GM23248 (cell line): ENCODE measurements around the gene ADAMTS15. TPM values are rescaled to one million over a fixed set of nuclear protein-coding genes. Genes with fewer than 3 reads are reported as not detected.

Experiments
- DNase-seq: peaks from one replicate; pipeline ENCODE4 v3.0.0-alpha.2; 2015
- H2AFZ ChIP-seq: fragments of 200-600 bp; sonication (generic); 2 replicates; pipeline ENCODE4 v1.6.1; 2016; ENCODE audit warnings: antibody characterized with exemption
- H3F3A ChIP-seq: fragments of 200-600 bp; sonication (generic); 2 replicates; pipeline ENCODE4 v1.6.1; 2016; ENCODE audit warnings: mild to moderate bottlenecking, antibody characterized with exemption, mixed run types; ENCODE audit not compliant: insufficient read depth
- H3K27ac ChIP-seq: fragments of 200-600 bp; sonication (generic); 2 replicates; pipeline ENCODE4 v1.5.1; 2016; ENCODE audit warnings: mild to moderate bottlenecking
- H3K27me3 ChIP-seq: fragments of 200-600 bp; sonication (generic); replicated peaks from 2 replicates; pipeline ENCODE4 v1.6.1; 2016; ENCODE audit warnings: mild to moderate bottlenecking; ENCODE audit not compliant: insufficient read depth
- H3K36me3 ChIP-seq: fragments of 200-600 bp; sonication (generic); 2 replicates; pipeline ENCODE4 v1.6.1; 2016; ENCODE audit warnings: low read depth, mild to moderate bottlenecking
- H3K4me1 ChIP-seq: fragments of 200-600 bp; sonication (generic); 2 replicates; pipeline ENCODE4 v1.6.1; 2016; ENCODE audit warnings: mild to moderate bottlenecking; ENCODE audit not compliant: insufficient read depth
- H3K4me2 ChIP-seq: fragments of 200-600 bp; sonication (generic); one replicate; pipeline ENCODE4 v1.6.1; 2016; ENCODE audit warnings: mild to moderate bottlenecking; ENCODE audit not compliant: unreplicated experiment
- H3K4me3 ChIP-seq: fragments of 200-600 bp; sonication (generic); 2 replicates; pipeline ENCODE4 v1.5.1; 2016; ENCODE audit warnings: mild to moderate bottlenecking
- H3K79me2 ChIP-seq: fragments of 200-600 bp; sonication (generic); 2 replicates; pipeline ENCODE4 v1.6.1; 2016; ENCODE audit warnings: mild to moderate bottlenecking; ENCODE audit not compliant: insufficient read depth
- H3K9ac ChIP-seq: fragments of 200-600 bp; sonication (generic); 2 replicates; pipeline ENCODE4 v1.6.1; 2016; ENCODE audit warnings: mild to moderate bottlenecking
- H3K9me2 ChIP-seq: fragments of 200-600 bp; sonication (generic); 2 replicates; pipeline ENCODE4 v1.6.1; 2016; ENCODE audit warnings: mixed run types, mild to moderate bottlenecking, moderate library complexity; ENCODE audit not compliant: insufficient read depth
- H3K9me3 ChIP-seq: fragments of 200-600 bp; sonication (generic); one replicate; pipeline ENCODE4 v1.6.1; 2017; ENCODE audit warnings: low read depth
- H4K20me1 ChIP-seq: fragments of 200-600 bp; sonication (generic); 2 replicates; pipeline ENCODE4 v1.6.0; 2016; ENCODE audit not compliant: insufficient read depth
- EZH2 ChIP-seq: fragments of 200-600 bp; sonication (generic); IDR thresholded peaks from 2 replicates; pipeline ENCODE4 v1.6.1; 2018; ENCODE audit warnings: antibody characterized with exemption, mild to moderate bottlenecking; ENCODE audit not compliant: insufficient read depth, poor library complexity, severe bottlenecking
- EZH2phosphoT487 ChIP-seq: fragments of 200-600 bp; sonication (generic); IDR thresholded peaks from 2 replicates; pipeline ENCODE4 v1.6.1; 2018; ENCODE audit warnings: antibody characterized with exemption, moderate library complexity, mild to moderate bottlenecking, low read depth; ENCODE audit not compliant: insufficient read depth
- WGBS, 2 experiments: methylation state at CpG; one replicate each; pipeline ENCODE4 v1.1.6; 2015 to 2017; ENCODE audit warnings: low lambda C conversion rate in 2 of 2, low coverage in 1 of 2; ENCODE audit errors: missing lambda C conversion rate in 2 of 2; 5-methylcytosine and 5-hydroxymethylcytosine counted together
- in situ Hi-C: fragments of 300-500 bp; cut with MboI; formaldehyde crosslinking; loops from 2 replicates; pipeline ENCODE4 v1.15.0; 2020
- polyA plus RNA-seq: library from polyadenylated mRNA; unstranded; fragments of >200 nt; fragmentation: Nextera tagmentation; extraction: Ambion mirVana; gene quantifications from 2 replicates; pipeline ENCODE4 v1.2.1, GENCODE V29; 2016
- total RNA-seq: library from RNA; depleted of rRNA; stranded (reverse); fragments of >200 nt; shearing (Covaris generic); gene quantifications from 2 replicates; pipeline ENCODE4 v1.2.3, GENCODE V29; 2014

Gene ADAMTS15
- total and polyA plus RNA-seq, 2 experiments from 2014 or later, result 0.09 to 0.97 TPM

DNA sequence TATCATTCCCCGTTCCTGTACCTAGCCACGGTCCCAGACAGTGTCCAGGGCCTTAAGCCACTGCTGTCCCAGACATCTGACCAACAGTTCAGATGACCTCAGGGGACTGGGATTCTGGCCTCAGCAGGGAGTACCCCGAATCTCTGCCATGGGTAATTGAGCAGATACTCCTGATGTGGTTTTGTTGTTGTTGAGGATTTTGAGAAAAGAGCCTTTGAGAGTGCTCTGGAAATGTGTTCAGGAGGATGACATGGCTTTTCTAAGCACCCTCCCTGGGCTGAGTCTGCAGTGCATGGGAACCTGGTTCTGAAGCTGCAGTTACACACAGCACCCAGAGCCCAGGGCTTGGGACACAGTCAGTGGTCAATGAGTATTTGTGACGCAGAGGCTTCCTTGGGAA is 30.4 kb downstream of the ADAMTS15 start:
- Histone ChIP-seq H3K9me3 (no peaks in the 10 kb centered on the region), H3K79me2 (no peaks in the 10 kb centered on the region), H3F3A (peaks cover 40% of the 10 kb centered on the region), H3K9ac (peak overlapping the region; percentile 71), H2AFZ (0 out of 2 replicates have a peak overlapping the region, but pooled peaks have one; percentile 77), H3K27me3 (no peaks in the 10 kb centered on the region), H3K4me1 (peaks cover 39% of the 10 kb centered on the region), H3K36me3 (no peaks in the 10 kb centered on the region), H3K4me2 (peak overlapping the region; percentile 83), H3K9me2 (no peaks in the 10 kb centered on the region), H3K27ac (peak overlapping the region; percentile 82), H4K20me1 (no peaks in the 10 kb centered on the region), H3K4me3 (no peak overlapping the region; the same call in 1 of the 2 replicates)
- 84 to 93% methylated on average over 4 of the region's 4 CpGs for whole genome bisulfite sequencing, 2 experiments
- in situ Hi-C loops, result no loop called here
- peak; percentile 48 for DNase-seq
- no peak for TF ChIP-seq EZH2phosphoT487
- TF ChIP-seq EZH2, result no peak

DNA sequence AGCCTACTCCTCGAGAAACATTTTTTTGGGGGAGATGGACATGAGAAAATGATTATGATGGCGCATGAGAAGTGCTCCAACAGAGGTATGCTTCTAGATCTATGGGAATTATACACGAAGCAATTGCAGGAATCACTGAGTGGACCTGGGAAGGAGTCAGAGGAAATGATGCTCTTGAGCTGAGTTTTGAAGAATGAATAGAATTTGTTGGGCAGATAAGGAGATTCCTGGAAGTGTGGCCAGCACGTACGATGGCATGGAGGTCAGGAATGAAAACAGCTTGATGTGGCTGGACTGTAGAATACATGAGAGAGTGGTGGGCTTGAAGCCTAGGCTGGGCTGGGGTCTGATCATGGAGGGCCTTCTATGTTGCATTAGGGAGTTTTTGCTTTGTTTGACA is 31.7 kb downstream of the ADAMTS15 start:
- Histone ChIP-seq H4K20me1 (no peaks in the 10 kb centered on the region), H3F3A (peaks cover 40% of the 10 kb centered on the region), H3K4me2 (peak overlapping the region; percentile 23), H3K9ac (peak overlapping the region; percentile 18; the same call in 1 of the 2 replicates), H3K79me2 (no peaks in the 10 kb centered on the region), H3K9me3 (no peaks in the 10 kb centered on the region), H3K4me3 (no peak overlapping the region), H3K27me3 (no peaks in the 10 kb centered on the region), H3K9me2 (no peaks in the 10 kb centered on the region), H3K36me3 (no peaks in the 10 kb centered on the region), H2AFZ (no peak overlapping the region), H3K4me1 (peaks cover 39% of the 10 kb centered on the region), H3K27ac (peak overlapping the region; percentile 53)
- no peak for TF ChIP-seq EZH2phosphoT487
- no peak for TF ChIP-seq EZH2
- in situ Hi-C loops, result no loop called here
- 63 to 64% methylated on average over 5 of the region's 5 CpGs for WGBS, 2 experiments
- peak; percentile 50 for DNase-seq

DNA sequence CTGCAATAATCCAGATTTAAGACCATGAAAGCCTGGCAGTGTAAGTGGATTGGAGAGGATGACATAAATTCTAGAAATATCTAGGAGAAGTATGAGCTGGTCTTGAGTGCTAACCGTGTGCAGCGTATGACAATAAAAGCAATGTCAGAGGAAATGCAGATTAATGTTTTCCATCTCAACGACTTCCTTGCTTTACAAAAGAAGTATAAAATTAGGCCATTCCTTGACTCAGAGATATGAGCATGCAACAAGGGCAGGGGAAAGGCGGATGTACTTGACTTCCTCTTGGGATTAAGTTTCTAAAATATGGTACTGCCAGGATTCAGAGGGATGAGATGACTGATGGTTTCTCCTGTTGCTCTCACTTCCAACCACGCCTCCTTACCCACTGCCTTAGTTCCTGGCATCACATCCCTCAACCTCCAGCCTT is 32.3 kb downstream of the ADAMTS15 start:
- Histone ChIP-seq H3F3A (peaks cover 40% of the 10 kb centered on the region), H2AFZ (no peak overlapping the region), H3K27me3 (no peaks in the 10 kb centered on the region), H3K9me2 (no peaks in the 10 kb centered on the region), H3K27ac (peak overlapping the region; percentile 53), H3K9me3 (no peaks in the 10 kb centered on the region), H3K79me2 (no peaks in the 10 kb centered on the region), H3K9ac (peak overlapping the region; percentile 18; the same call in 1 of the 2 replicates), H3K36me3 (no peaks in the 10 kb centered on the region), H3K4me1 (peaks cover 39% of the 10 kb centered on the region), H3K4me3 (no peak overlapping the region), H4K20me1 (no peaks in the 10 kb centered on the region), H3K4me2 (peak overlapping the region; percentile 23)
- in situ Hi-C loops, result no loop called here
- TF ChIP-seq EZH2phosphoT487 (no peak), EZH2 (no peak)
- peak; percentile 55 for DNase-seq
- 60 to 67% methylated on average over 5 of the region's 5 CpGs for WGBS, 2 experiments

DNA sequence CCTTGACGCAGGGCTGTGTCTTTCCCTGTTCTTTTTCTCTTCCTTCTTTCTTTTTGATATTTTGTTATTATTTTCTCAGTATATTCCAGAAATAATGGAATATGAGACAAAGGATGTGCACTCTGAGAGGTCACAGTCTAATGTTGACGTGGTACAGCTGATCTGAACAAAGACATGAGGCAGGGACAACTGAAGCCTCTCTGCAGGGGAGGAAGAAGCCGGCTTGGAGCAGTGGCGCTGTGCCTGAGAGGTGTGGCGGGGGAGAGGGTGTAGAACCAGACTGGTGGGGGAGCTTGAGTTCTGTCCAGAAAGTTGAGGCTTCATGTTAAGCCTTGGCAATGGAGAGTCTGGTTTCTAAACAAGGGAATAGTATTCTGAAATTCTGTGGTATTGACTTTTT is 34.7 kb downstream of the ADAMTS15 start:
- DNase-seq, result no peak
- Histone ChIP-seq H4K20me1 (no peaks in the 10 kb centered on the region), H3F3A (peaks cover 29% of the 10 kb centered on the region), H2AFZ (no peak overlapping the region), H3K27me3 (no peaks in the 10 kb centered on the region), H3K79me2 (no peaks in the 10 kb centered on the region), H3K4me1 (peaks cover 31% of the 10 kb centered on the region), H3K9ac (no peak overlapping the region), H3K36me3 (no peaks in the 10 kb centered on the region), H3K27ac (no peak overlapping the region), H3K4me2 (no peak overlapping the region), H3K9me3 (no peaks in the 10 kb centered on the region), H3K9me2 (no peaks in the 10 kb centered on the region), H3K4me3 (no peak overlapping the region)
- 82 to 83% methylated on average over 5 of the region's 5 CpGs for WGBS, 2 experiments
- in situ Hi-C loops, result no loop called here
- no peak for TF ChIP-seq EZH2phosphoT487

DNA sequence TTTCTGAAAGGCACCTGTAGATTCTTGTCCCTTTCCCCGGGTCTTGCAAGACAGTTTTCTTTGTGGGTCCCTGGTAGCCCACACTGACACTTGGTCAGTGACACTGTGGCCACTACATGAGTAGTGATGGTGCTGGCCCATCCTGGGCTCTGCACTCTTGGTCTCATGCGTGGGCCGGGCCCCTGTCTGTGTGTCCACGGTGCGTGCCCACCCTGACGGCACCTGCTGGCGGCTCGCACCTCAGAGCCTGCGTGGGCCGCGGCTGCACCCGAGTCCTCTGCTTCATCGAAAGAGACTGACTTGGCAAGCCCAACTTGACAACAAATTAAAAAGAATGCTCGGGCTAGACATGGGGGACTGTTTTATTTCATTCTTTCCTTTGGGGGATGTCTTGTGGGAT is 37.5 kb downstream of the ADAMTS15 start:
- Histone ChIP-seq H4K20me1 (no peaks in the 10 kb centered on the region), H3K79me2 (no peaks in the 10 kb centered on the region), H3K4me1 (0 out of 2 replicates have a peak, but pooled peaks cover 3% of the 10 kb centered on the region), H3K36me3 (no peaks in the 10 kb centered on the region), H3K4me3 (no peak overlapping the region), H3K27me3 (no peaks in the 10 kb centered on the region), H3K9me2 (no peaks in the 10 kb centered on the region), H3K27ac (no peak overlapping the region), H2AFZ (no peak overlapping the region), H3F3A (0 out of 2 replicates have a peak, but pooled peaks cover 2% of the 10 kb centered on the region), H3K4me2 (no peak overlapping the region), H3K9me3 (no peaks in the 10 kb centered on the region), H3K9ac (no peak overlapping the region)
- no peak for DNase-seq
- in situ Hi-C loops, result no loop called here
- TF ChIP-seq EZH2phosphoT487 (no peak), EZH2 (no peak)
- WGBS, 2 experiments, result 92 to 97% methylated on average over 14 of the region's 14 CpGs
